DMS79 (cell line): ENCODE measurements around the gene ABHD16B.
"Not testable (repeated sequence)": the region's sequence is repeated elsewhere in the genome, so short reads cannot be mapped to it uniquely, and the experiment has no call there.

Source experiments
- DNase-seq: peaks from one replicate; lab custom pipeline; 2025; lab: John Stamatoyannopoulos, UW

The ABHD16B gene

DNA sequence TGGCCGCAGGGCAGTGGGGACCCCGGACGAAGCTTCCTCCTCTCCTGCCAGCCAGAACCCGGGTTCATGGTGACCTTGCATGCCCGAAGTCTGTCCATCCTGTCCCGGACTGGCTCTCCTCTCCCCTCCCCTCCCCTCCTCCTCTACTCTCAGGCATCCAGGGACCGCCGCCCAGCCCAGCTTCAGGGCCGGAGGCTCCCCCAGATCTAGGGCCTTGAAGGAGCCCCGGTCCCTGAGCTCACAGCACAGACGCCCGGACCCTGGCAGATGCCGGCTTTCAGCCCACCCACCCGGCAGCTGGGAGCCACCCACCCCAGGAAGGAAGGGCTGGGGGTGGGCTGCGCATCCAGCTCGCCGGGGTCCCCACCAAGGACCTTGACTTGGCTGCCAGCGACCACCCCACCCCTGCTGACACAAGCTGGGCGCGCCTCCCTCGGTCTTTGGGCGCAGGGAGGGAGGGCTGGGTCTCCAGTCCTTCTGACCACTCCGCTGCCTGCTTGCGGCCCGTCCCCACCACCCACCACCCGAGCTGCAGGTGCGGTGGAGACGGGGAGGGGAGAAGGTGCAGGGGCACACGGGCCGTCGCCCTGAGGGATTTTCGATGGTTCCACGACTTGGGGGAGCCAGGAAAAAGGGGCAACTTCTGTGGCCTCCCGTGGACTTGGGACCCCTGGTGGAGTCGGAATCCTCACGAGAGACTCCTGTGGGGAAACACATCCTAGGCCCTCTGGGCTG is 5.8 kb upstream of the ABHD16B start:
- no peak for DNase-seq

DNA sequence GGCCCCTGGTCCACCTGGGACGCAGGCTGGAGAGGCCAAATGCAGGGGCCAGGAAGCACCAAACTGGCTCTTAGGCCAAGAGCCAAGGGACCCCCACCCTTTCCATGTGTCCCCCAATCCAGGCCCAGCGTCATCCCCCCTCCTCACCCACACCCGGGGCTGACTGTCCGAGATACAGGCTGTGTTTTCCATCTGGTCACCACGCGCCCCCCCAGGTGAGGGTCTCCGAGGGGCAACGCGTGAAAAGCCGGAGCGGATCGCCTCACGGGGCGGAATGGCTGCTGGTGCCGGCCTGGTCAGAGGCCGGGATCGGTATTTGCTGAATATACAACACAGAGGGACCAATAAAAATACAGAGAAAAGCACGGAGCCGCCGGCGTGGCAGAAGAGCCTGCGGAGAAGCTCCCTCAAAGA is 5.2 kb upstream of the ABHD16B start:
- DNase-seq, result no peak

DNA sequence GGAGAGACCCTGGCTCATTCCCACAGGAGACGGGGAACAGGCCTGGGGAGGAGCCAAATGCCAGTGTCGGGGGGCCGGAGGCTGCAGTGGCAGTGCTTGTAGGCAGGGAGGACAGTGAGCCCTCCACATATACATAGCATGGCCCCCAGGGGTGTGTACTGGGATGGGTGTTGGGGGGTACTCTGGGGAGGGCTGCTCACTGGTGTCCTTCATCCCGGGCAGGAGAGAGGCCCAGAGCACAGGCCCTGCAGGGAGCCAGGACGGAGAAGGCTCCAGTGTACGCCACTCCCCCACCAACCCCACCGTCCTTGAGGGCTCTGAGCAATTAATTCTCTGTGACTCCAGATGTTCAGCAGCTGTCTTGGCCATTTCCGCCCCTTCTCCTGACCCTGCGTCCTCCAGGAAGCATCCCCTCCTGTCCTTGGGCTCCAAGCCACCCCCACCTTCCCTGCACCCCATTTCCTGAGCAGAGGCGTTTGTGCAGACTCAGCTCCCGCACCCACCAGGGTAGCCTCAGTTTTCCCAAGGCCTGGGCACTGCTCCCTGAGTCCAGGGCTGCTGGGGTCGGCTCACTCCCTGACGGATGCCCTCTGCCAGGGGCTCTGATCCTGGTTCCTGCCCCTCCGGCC is 3.4 kb upstream of the ABHD16B start:
- no peak for DNase-seq

GRCh38 chr20:63858393-63859165 is 2.7 kb upstream of the ABHD16B start:
- no peak for DNase-seq

- DNase-seq, result no peak
These were observed 2.1 kb upstream of the ABHD16B start for GRCh38 chr20:63859166-63859699.

GRCh38 chr20:63860325-63861051 is 810 bp upstream of the ABHD16B start:
- DNase-seq, result no peak

DNA sequence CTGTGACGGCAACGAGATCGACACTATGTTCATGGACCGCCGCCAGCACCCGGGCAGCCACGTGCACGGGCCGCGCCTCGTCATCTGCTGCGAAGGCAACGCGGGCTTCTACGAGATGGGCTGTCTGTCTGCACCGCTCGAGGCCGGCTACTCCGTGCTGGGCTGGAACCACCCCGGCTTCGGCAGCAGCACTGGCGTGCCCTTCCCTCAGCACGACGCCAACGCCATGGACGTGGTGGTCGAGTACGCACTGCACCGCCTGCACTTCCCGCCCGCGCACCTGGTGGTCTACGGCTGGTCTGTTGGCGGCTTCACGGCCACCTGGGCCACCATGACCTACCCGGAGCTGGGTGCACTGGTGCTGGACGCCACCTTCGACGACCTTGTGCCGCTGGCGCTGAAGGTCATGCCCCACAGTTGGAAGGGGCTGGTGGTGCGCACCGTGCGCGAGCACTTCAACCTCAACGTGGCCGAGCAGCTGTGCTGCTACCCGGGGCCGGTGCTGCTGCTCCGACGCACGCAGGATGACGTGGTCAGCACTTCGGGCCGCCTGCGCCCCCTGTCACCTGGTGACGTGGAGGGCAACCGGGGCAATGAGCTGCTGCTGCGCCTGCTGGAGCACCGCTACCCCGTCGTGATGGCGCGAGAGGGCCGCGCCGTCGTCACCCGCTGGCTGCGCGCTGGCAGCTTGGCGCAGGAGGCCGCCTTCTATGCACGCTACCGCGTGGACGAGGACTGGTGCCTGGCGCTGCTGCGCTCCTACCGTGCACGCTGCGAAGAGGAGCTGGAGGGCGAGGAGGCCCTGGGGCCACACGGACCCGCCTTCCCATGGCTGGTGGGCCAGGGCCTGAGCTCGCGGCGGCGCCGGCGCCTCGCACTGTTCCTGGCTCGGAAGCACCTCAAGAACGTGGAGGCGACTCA is 943 bp downstream of the ABHD16B start:
- no peak for DNase-seq

GRCh38 chr20:63863021-63863797 is 1.9 kb downstream of the ABHD16B start:
- DNase-seq, result no peak

DNA sequence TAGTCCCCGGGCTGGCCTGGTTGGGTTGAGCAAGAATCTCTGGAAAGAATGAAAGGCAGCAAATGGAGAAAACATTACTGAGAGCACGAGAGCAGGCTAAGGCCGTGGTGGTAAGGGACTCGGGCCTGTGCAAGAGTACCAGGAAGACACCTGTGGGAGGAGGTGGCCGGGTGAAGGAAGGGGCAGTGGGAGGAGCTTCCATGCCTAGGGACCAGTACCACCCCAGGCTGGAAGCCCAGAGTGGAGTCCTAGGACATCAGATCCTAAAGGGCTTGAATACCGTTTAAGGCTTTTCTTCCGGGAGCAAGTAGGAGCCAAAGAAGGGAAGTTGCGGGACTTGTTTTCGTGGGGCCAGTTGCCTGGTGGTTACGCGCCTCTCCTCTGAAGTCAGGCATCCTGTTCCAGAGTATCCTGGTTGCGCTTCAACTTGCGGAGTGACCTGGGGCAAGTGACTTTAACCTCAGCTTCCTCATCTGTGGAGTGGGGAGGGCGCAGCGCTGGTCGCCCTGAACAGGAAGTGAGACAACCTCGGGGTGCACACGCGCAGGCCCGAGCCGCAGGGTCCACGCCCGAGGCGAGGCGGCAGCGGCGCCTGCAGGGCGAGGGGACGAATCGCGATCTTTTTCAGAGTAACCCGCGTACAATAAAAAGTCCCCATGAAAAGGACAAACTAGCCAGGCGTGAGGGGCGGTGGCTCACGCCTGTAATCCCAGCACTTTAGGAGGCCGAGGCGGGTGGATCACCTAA is 2.7 kb downstream of the ABHD16B start:
- peak; percentile 82 for DNase-seq

DNA sequence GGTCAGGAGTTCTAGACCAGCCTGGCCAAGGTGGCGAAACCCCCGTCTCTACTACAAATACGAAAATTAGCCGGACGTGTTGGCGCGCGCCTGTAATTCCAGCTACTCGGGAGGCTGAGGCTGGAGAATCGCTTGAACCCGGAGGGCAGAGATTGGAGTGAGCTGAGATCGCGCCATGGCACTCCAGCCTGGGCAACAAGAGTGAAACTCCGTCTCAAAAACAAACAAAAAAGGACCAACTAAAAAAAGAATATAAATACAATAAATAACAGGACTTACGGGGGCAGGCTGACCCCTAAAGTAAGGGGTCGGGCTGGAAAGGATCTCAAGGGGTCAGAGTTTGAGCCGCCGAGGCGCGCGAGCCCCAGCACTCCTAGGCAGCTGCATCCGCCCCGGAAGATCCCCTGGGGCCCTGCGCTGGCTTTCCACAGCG is 3.3 kb downstream of the ABHD16B start:
- DNase-seq, result no peak

DNA sequence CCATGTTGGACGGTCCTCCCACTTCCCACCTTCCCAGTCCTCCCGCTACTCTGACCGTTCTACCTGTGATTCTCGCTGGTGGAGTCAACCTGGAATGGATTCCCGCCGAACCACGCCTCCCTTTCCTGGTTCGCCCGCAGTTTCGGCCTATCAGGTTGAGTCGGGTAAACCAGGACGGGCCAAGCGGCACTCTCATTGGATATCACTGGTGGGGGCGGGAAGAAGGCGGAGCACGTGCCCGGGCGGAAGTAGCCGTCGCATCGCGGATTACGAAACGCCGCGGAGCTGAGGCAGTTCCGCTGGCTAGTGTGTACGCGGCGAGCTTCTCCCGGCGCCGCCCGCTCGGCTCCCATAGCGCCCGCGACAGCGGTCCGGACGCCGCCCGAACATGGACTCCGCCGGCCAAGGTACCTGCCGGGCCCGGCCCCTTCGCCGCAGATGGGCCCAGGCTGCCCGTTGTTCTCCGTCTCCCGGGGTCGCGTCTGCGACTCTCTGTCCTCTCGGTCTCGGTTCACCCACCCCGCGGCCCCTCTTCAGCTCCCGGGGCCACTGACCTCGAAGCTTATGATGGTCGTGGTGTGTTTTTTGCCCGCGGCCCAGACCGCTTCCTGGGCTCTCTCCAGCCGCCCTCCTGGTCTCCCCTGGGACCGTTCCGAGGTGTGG is 3.8 kb downstream of the ABHD16B start, which contains the start of gene TPD52L2:
TSS of gene TPD52L2 (plus strand) at position 293 of the 663 bp plus-strand sequence. CDS start at position 389, 96 bp downstream.
- DNase-seq, result peak; percentile 100

DNA sequence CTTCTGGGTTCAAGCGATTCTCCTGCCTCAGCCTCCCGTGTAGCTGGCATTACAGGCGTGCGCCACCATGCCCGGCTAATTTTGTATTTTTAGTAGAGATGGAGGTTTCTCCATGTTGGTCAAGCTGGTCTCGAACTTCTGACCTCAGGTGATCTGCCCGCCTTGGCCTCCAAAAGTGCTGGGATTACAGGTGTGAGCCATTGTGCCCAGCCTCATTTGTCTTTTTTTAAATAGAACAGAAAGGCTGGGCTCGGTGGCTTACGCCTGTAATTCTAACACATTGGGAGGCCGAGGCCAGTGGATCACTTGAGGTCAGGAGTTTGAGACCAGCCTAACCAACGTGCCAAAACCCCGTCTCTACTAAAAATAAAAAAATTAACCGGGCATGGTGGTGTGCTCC is 5.7 kb downstream of the ABHD16B start:
- DNase-seq, result not testable (repeated sequence)

DNA sequence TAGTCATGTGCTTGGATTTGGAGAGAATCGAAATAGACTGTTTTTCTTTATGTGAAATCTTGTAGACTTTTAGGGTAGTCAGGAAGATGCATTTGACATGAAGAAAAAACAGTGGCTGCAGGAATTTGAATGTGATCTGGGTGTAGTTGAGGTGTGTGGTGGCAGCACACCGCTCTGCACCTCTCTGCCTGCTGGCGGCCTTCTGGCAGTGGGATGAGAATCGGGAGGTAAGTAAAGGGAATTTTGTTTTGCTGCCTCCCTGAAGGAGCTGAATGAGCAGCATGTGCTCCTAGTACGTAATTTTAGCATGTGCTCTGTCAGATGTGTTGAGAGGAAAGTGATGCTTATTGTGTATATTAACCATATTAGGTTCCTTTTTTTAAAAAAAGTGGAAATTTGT is 7.0 kb downstream of the ABHD16B start:
- DNase-seq, result no peak

DNA sequence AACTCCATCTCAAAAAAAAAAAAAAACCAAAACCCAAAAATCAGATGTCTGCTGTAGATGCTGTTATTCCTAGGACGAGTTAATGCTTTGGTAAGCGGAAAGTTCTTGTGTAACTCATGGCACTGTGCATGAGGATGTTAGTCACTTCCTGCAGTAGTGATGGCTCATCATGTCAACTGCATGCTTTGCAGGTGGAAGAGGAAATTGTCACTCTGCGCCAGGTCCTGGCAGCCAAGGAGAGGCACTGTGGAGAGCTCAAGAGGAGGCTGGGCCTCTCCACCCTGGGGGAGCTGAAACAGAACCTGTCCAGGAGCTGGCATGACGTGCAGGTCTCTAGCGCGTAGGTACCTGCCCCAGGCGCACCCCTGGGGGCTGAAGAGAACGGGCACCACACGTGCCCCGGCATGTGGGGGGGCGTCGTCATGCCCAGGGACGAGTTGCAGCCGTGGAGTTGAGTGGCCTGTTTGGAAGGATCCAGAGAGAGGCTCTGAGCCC is 12.2 kb downstream of the ABHD16B start:
- no peak for DNase-seq

GRCh38 chr20:63874241-63874640 is 12.9 kb downstream of the ABHD16B start:
- DNase-seq, result not testable (repeated sequence)

DNA sequence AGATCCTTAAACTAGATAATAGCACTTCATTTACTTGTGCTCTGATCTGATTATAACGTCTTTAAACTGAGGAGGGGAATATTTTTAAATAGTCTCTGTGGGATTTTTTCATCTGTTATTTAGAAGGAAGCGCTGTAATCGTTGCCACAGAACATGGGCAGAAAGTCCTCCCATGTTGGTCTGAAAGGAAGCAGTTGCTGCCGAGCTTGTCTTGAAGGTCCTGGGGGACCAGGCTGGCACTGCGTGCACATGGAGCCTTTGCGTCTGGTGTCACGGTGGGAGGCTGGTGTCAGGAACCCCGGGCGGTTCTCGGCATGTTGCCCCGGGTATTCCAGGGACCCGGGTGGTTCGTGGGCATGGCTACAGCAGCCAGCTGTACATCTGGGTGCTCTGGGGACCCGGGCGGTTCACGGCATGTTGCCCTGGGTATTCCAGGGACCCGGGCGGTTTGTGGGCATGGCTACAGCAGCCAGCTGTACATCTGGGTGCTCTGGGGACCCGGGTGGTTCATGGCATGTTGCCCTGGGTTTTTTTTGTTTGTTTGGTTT is 15.3 kb downstream of the ABHD16B start:
- no peak for DNase-seq

DNA sequence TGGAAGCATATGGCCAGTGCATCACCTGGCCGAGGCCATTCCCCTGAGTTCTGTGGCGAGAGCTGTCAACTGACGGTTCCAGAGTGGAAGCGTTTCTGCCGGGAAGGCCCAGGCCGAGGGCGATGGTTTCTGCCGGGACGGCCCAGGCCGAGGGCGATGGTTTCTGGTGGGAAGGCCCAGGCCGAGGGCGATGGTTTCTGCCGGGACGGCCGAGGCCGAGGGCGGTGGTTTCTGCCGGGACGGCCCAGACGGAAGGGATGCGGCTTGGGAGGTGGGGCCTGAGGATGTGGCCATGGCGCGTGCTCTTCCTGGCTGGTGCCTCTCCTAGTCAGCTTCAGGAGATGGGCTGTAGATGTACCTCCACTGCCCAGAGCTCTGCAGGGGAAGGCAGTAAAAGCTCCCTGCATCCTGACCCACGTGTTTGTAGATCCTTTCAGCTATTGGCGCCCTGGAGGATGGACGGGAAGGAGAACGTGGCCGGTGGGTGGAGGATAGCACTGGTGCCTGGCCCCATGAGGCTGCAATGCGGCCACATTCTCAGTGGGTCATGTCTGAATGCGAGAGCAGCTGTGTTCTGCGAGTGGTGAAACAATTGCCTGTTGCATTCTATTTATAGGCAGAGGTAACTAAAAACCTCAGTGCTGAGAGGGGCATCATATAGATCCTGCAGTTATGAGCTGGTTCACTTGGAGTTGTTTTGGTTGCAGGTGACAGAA is 16.6 kb downstream of the ABHD16B start:
- no peak for DNase-seq
